Stimulated activated CD4-positive, alpha-beta T cell treated with anti-CD3 and anti-CD28 coated beads, TNF-alpha, amount 100 ng/mL, for 48 hours (primary cell): Measurements from ENCODE around the gene MYO16.

Source experiments
- DNase-seq, 3 donors: peaks; one replicate each; pipeline ENCODE4 v3.0.0-alpha.2; 2020; ENCODE audit warnings: low read depth in 3 of 3

Gene MYO16

GRCh38 chr13:108797354-108797753 is 167.9 kb downstream of the MYO16 start:
- DNase-seq: no peak

DNA sequence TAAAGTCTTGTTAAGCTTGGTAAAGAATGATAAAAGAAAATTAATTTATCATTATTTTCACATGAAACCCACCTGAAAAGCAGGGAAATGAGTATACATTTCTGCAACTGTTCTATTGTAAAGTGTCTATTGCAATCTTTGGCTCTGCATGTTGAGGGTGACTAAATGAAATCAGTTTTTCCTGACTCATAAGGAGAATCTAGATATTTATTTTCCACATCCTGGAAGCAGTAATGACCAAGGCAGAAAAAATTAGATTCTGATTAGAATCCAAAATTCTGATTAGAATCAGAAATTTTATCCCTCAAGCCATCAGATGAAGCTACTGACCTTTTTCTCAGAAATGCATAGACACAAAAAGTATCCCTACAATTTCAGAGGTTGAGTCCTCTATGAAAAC is 178.4 kb downstream of the MYO16 start:
- DNase-seq: no peak

GRCh38 chr13:108812165-108812564 is 182.8 kb downstream of the MYO16 start:
- DNase-seq: no peak

GRCh38 chr13:108812661-108813060 is 183.2 kb downstream of the MYO16 start:
- DNase-seq: no peak

- DNase-seq: no peak
Observed at GRCh38 chr13:108813587-108814170, 184.3 kb downstream of the MYO16 start.

- DNase-seq: no peak
Observed at GRCh38 chr13:108816375-108816774, 187.0 kb downstream of the MYO16 start.

DNA sequence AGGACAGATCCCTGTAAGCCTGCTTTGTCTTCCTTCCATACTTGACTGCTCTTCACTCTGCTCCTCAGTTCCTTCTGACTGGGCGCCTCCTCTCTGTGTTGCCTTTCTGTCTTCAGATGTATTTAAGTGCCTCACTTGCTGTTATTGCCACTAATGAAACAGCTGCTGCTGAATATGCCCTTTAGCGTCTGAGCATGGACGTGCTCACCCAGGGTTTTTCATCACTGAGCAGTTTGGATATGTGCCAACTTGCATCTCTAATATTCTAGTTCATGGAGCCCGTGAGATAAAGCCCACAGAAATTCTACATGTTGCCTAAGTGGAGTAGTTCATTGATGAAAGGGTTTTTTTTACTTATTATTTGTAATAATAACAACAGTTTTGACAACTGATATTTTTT is 198.2 kb downstream of the MYO16 start:
- no peak for DNase-seq

DNA sequence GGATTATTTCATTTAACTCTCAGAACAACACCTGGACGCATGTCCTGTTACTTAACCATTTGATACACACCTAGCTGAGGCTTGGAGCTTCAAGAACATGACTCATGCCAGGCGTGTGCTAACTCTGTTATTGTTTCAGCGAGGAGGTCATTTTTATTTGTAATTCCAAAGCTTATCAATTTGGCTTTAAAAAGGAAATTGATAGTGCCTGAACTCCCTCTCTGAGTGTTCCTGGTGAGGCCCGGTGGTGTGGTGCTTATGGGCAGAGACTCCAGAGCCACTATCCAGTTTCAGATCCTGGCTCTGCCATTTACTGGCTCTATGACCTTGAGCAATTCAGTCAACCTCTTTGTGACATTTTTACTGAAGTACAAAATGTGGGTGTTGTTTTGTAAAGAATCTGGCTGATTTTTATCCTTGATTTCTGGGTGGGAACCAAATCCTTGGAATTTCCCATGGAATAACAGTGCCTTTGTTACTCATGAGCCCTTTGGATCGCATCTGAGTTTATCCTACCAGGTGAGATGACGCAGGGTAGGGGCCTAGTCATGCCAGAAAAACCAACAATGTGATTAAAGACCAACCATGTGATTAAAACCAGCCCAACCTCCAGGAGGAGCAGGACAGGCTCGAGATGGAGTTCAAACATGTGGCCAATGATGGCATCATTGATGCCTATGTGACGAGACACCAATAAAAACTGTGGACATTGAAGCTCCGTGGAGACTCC is 198.8 kb downstream of the MYO16 start:
- DNase-seq: no peak

- DNase-seq: no peak
Observed at GRCh38 chr13:108830916-108831315, 201.5 kb downstream of the MYO16 start.

- no peak for DNase-seq
Observed at GRCh38 chr13:108833531-108833930, 204.1 kb downstream of the MYO16 start.

- DNase-seq: no peak
Observed at GRCh38 chr13:108834193-108834592, 204.8 kb downstream of the MYO16 start.

DNA sequence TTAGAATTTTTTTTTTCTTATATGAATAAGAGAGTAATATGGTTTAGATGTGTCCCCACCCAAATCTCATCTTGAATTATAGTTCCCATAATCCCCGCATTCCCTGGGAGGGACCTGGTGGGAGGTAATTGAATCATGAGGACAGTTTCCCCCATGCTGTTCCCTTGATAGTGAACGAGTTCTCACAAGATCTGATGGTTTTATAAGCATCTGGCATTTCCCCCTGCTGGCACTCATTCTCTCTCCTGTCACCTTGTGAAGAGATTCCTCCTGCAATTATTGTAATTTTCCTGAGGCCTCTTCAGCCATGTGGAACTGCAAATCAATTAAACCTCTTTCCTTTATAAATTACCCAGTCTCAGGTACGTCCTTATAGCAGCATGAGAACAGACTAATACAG is 205.7 kb downstream of the MYO16 start:
- DNase-seq: no peak

- DNase-seq: no peak
Observed at GRCh38 chr13:108850691-108851090, 221.3 kb downstream of the MYO16 start.

GRCh38 chr13:108851660-108852059 is 222.2 kb downstream of the MYO16 start:
- no peak for DNase-seq

- no peak for DNase-seq
Observed at GRCh38 chr13:108853031-108853430, 223.6 kb downstream of the MYO16 start.

GRCh38 chr13:108855737-108856387 is 226.5 kb downstream of the MYO16 start:
- DNase-seq: no peak

GRCh38 chr13:108858676-108859075 is 229.3 kb downstream of the MYO16 start:
- no peak for DNase-seq

DNA sequence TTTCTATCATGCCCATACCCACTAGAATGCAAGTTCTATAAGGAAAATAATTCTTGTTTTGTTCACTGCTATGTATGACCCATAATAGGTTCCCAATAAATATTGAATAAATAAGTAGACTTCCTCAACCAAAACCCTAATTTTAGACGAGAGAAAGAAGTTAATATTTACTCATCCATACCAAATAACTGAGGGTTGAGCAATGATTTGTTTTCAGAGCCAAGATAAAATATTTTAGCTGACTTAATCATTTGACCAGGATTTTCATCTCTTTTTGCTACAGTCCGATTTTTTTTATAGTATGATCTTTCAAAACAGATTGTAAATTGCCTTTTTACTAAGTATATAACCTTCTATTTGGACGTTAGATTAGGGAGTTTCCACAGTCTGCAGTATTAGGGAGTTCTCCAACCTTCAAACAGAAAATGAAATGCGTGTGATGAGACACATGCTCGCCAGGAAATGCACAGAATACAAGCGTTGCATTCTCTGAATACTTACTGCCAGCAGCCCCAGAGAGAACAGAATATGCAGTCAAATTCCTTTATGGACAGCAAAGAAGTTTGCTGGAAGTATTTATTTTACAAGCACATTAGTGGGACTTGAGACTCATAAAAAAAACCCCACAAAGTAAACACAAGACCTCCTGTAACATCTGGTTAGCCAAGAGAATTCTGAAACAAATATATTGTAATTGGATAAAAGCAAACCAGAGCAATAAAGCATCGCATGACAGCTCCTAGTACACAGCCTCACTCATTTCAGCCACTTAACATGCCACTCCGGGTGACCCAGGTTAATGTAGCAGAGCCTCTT is 230.0 kb downstream of the MYO16 start:
- DNase-seq: no peak

DNA sequence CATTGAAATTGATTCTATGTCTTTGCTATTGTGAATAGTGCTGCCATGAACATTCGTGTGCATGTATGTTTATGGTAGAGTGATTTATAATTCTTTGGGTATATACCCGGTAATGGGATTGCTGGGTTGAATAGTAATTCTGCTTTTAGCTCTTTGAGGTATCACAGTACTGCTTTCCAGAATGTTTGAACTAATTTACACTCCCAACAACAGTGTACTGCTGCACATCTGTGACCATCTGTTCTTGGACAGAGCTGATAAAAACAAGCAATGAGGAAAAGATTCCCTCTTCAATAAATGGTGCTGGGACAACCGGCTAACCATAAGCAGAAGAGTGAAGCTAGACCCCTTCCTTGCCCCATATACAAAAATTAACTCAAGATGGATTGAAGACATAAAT is 231.0 kb downstream of the MYO16 start:
- DNase-seq: no peak

- DNase-seq: no peak
Observed at GRCh38 chr13:108877300-108877699, 247.9 kb downstream of the MYO16 start.

DNA sequence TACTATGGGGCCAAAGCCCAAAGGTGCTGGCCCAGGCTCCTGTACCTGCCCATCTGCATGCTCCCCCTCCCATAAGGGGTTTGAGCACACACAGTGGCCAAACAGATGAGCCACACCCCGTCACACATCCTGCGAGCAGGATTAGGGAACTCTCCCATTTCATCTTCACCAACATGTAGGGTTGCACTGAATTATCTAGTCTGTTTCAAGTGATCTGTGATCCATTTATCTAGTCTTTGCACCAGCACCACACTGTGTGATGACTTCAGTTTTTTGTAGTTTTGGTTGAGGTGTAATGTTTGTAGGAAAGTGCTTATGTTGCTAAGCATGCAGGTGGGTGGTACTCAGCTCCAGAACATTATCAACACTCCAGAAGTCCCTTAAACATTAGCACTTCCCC is 249.3 kb downstream of the MYO16 start:
- no peak for DNase-seq

GRCh38 chr13:108889324-108889984 is 260.0 kb downstream of the MYO16 start:
- no peak for DNase-seq
